OCI-LY3 (cell line): ENCODE measurements around the gene CNTN5.

ENCODE experiments used
- CTCF ChIP-seq: fragments of 200-600, 300-600 bp; sonication (generic); IDR thresholded peaks from 2 replicates; pipeline ENCODE4 v1.5.1; 2014; ENCODE audit warnings: antibody characterized with exemption, low read length, low read depth
- EZH2phosphoT487 ChIP-seq: fragments of 200-600 bp; shearing (Covaris generic); IDR thresholded peaks from 2 replicates; pipeline ENCODE4 v1.6.1; 2018; ENCODE audit warnings: antibody characterized with exemption, mixed run types, low read depth

DNA sequence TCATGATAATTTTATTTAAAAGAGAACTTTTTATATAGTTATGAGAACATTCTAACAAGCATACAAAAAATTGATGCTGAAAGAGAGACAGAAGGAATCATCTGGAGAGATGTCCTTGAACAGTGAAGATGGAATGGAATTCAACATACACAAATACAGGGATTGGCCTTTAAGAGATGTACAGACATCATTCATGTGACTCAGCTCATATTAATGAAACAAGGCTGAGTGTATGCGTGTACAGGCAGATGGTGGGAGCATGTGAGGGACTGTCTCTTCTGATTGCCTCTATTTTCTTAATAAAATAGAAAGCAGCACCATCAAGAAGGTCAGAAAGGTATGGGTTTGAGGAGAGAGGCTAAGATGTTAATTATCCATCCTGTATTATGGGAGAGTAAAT lies 793.3 kb downstream of the CNTN5 start:
- no peak for TF ChIP-seq CTCF
- no peak for TF ChIP-seq EZH2phosphoT487
